Measurements from ENCODE around the gene DAB2IP.

The DAB2IP gene

DNA sequence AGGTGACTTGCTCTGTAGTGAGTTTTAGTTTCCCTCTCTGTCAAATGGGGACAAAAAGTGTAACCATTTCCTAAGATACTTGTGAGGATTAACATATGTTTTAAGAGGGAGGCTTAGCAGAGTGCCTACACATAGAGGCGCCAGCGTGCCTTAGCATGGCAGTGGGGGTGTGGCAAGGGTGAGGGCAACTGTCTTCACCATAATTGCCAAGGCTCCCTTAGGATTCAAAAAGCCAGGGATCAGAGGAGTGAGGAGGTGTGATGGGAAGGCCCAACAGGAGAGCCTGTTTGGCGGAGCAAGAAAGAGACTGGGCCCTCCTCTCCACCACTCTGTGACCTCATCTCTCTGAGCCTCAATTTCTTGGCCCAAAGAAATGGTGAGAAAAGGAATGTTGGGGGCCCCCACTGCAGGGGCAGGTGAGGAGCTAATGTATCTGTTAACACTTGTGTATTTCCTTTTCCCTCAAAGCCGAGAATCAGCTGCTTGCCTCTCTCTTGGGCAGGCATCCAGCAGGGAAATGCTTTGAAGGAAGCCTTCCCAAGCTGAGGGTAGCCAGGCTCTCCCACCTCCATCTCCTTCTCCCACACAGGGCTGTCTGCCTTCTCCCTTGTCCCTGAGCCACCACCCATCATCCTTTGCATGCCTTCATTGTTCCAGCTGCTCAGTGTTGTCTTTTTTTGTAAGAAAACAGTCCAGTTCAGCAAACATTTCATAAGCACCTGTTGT, 76.0 kb downstream of the DAB2IP start:
- TF ChIP-seq, protein P1, sequence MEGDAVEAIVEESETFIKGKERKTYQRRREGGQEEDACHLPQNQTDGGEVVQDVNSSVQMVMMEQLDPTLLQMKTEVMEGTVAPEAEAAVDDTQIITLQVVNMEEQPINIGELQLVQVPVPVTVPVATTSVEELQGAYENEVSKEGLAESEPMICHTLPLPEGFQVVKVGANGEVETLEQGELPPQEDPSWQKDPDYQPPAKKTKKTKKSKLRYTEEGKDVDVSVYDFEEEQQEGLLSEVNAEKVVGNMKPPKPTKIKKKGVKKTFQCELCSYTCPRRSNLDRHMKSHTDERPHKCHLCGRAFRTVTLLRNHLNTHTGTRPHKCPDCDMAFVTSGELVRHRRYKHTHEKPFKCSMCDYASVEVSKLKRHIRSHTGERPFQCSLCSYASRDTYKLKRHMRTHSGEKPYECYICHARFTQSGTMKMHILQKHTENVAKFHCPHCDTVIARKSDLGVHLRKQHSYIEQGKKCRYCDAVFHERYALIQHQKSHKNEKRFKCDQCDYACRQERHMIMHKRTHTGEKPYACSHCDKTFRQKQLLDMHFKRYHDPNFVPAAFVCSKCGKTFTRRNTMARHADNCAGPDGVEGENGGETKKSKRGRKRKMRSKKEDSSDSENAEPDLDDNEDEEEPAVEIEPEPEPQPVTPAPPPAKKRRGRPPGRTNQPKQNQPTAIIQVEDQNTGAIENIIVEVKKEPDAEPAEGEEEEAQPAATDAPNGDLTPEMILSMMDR (IDR thresholded peaks at IDR 0.05), result no peak
- TF ChIP-seq ZFX (IDR thresholded peaks at IDR 0.05; ENCODE audit: borderline replicate concordance), result no peak
- no peak overlapping the region for H3K27ac ChIP-seq

DNA sequence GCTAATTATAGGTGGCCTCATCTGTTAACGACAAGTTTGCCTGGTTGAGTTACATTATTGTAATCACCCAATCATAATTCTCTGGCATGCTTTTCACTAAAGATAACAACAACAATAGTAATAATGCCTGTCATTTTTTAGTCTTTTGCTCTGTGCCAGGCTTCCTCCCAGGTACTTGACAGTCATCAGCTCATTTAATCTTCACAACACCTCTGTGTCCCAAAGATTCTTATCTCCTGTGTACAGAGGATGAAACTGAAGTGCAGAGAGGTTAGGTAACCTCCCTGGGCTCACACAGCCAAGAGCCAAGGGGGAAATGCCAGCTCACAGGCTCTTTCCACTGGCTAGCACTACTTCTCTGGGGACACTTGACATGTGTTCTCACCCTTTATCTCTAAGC, 77.5 kb downstream of the DAB2IP start:
- H3K27ac ChIP-seq, result no peak overlapping the region
- TF ChIP-seq, protein P1 (IDR thresholded peaks at IDR 0.05), result no peak
- no peak for TF ChIP-seq ZFX (IDR thresholded peaks at IDR 0.05; ENCODE audit: borderline replicate concordance)

DNA sequence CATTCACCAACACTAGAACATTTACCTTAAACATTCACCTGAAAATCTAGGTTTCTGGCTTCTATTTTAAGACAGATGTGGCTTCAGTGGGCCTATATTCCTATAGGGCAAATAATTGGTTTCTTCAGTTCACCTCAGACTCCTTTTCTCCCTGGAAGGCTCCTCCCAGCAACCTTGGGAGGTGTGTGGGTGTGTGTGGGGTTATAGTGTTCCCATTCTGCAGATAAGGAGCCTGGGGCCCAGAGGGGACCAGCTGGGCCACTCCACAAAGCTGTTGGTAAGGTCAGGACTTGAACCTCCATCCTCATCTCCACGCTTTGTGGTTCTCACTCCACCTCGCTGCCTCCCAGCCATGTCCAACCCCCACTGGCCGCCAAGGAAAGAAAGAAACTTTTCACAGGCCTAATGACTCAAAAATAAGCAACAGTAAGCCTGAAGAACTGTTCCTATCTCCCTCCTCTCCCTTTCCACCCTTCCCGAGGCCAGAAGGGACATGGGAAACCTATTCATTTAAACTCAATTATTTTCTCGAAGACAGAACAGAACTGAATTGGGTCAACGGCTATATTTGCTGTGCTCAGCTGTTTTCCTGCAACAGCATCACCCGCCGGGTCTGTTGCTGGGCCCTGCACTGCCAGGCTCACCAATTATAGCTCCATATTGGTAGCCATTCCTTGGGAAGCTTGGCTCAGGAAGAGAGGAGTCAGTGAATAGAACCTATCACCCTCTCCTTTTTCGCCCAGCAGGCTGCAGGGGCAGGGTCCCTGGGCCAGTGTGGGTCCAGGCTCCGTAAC, 78.5 kb downstream of the DAB2IP start:
- no peak for TF ChIP-seq ZFX (IDR thresholded peaks at IDR 0.05; ENCODE audit: borderline replicate concordance)
- TF ChIP-seq, protein P1 (IDR thresholded peaks at IDR 0.05), result no peak
- no peak overlapping the region for H3K27ac ChIP-seq

- TF ChIP-seq ZFX (IDR thresholded peaks at IDR 0.05; ENCODE audit: borderline replicate concordance), result no peak
- TF ChIP-seq, protein P1 (IDR thresholded peaks at IDR 0.05), result no peak
- no peak overlapping the region for H3K27ac ChIP-seq
These were observed 79.7 kb downstream of the DAB2IP start for GRCh38 chr9:121731090-121731489.

- H3K27ac ChIP-seq, result no peak overlapping the region
- TF ChIP-seq, protein P1 (IDR thresholded peaks at IDR 0.05), result no peak
- TF ChIP-seq ZFX (IDR thresholded peaks at IDR 0.05; ENCODE audit: borderline replicate concordance), result no peak
These were observed 80.5 kb downstream of the DAB2IP start for GRCh38 chr9:121731919-121732318.

- TF ChIP-seq, protein P1 (IDR thresholded peaks at IDR 0.05), result no peak
- no peak for TF ChIP-seq ZFX (IDR thresholded peaks at IDR 0.05; ENCODE audit: borderline replicate concordance)
- H3K27ac ChIP-seq, result no peak overlapping the region
These were observed 81.0 kb downstream of the DAB2IP start for GRCh38 chr9:121732389-121732788.

- TF ChIP-seq ZFX (IDR thresholded peaks at IDR 0.05; ENCODE audit: borderline replicate concordance), result no peak
- TF ChIP-seq, protein P1 (IDR thresholded peaks at IDR 0.05), result no peak
- H3K27ac ChIP-seq, result no peak overlapping the region
These were observed 81.5 kb downstream of the DAB2IP start for GRCh38 chr9:121732886-121733285.
